B cell (primary cell): ENCODE results near the gene POU2AF2. TPM values are rescaled to one million over a fixed set of nuclear protein-coding genes. Genes with fewer than 3 reads are reported as not detected.

Experiments
- ATAC-seq: fragments of 200-7000 bp; cut with Tn5 transposase; one replicate; pipeline ENCODE4 v1.10.0; 2021; ENCODE audit warnings: low read depth, mild to moderate bottlenecking, moderate number of reproducible peaks, moderate library complexity
- CTCF ChIA-PET: fragments of 350-600 bp; sonication (Branson Sonifier 250); formaldehyde crosslinking; loops from one replicate; lab custom pipeline; 2021; ENCODE audit warnings: antibody characterized with exemption, inconsistent platforms; lab: Charles Lee
- POLR2A ChIA-PET: fragments of 350-600 bp; sonication (Branson Sonifier 250); formaldehyde crosslinking; loops from one replicate; lab custom pipeline; 2021; ENCODE audit warnings: antibody characterized with exemption; lab: Charles Lee
- DNase-seq: peaks from one replicate; pipeline ENCODE4 v3.0.0; 2013
- H2AFZ ChIP-seq: 2 replicates; pipeline ENCODE4 v1.6.1; 2012; ENCODE audit warnings: mild to moderate bottlenecking, low read depth, low read length; ENCODE audit not compliant: insufficient read depth, poor library complexity, severe bottlenecking
- H3K27ac ChIP-seq, 2 donors: 1 replicate in 1 of 2; 2 replicates in 1 of 2; pipeline ENCODE4 v1.5.1; 2012 to 2013; ENCODE audit warnings: low read length in 2 of 2, mild to moderate bottlenecking in 2 of 2, moderate library complexity in 1 of 2
- H3K27me3 ChIP-seq, 4 experiments: fragments of 200-600 bp in 1 of 4; sonication (generic) in 1 of 4; replicated peaks in 1 of 4; 1 replicate in 2 of 4; 2 replicates in 2 of 4; pipeline versions ENCODE4 v1.6.1 to v1.7.0; 2013 to 2016; ENCODE audit warnings: low read length in 3 of 4, mild to moderate bottlenecking in 2 of 4, mixed read lengths in 1 of 4, moderate library complexity in 1 of 4; ENCODE audit not compliant: insufficient read depth in 4 of 4, control insufficient read depth in 3 of 4; ENCODE audit errors: control extremely low read depth in 1 of 4
- H3K36me3 ChIP-seq, 2 experiments: replicated peaks in 1 of 2; 1 replicate in 1 of 2; 2 replicates in 1 of 2; pipeline versions ENCODE4 v1.6.1 to v1.7.1; 2013; ENCODE audit warnings: low read length in 1 of 2; ENCODE audit not compliant: insufficient read depth in 2 of 2, control insufficient read depth in 1 of 2; ENCODE audit errors: control extremely low read depth in 1 of 2, extremely low read depth in 1 of 2
- H3K4me1 ChIP-seq, 2 donors: fragments of 200-600 bp in 1 of 2; sonication (generic) in 1 of 2; 1 replicate in 1 of 2; 2 replicates in 1 of 2; pipeline versions ENCODE4 v1.5.1 to v1.6.1; 2013 to 2017; ENCODE audit warnings: low read length in 2 of 2; ENCODE audit not compliant: control insufficient read depth in 2 of 2, insufficient read depth in 2 of 2
- H3K4me2 ChIP-seq: replicated peaks from 2 replicates; pipeline ENCODE3; 2012; ENCODE audit warnings: mild to moderate bottlenecking, low read depth, low read length; ENCODE audit not compliant: poor library complexity, severe bottlenecking
- H3K4me3 ChIP-seq, 5 experiments: fragments of 200-600 bp in 1 of 5; sonication (generic) in 1 of 5; 1 replicate in 3 of 5; 2 replicates in 2 of 5; pipeline versions ENCODE4 v1.5.1 to v1.7.0; 2011 to 2016; ENCODE audit warnings: low read length in 4 of 5, mild to moderate bottlenecking in 4 of 5, low read depth in 2 of 5, control low read depth in 1 of 5, moderate library complexity in 1 of 5; ENCODE audit not compliant: insufficient read depth in 1 of 5; ENCODE audit errors: control extremely low read depth in 1 of 5, extremely low read depth in 1 of 5
- H3K79me2 ChIP-seq: fragments of 200-600 bp; sonication (generic); one replicate; pipeline ENCODE4 v1.6.0; 2016; ENCODE audit warnings: low read length; ENCODE audit not compliant: control insufficient read depth, insufficient read depth
- H3K9ac ChIP-seq: fragments of 200-600 bp; sonication (generic); 2 replicates; pipeline ENCODE4 v1.6.1; 2017; ENCODE audit warnings: mild to moderate bottlenecking, low read length, moderate library complexity
- H3K9me3 ChIP-seq, 3 donors: one replicate each; pipeline versions ENCODE4 v1.6.1 to v1.7.1; 2013; ENCODE audit warnings: low read length in 2 of 3; ENCODE audit not compliant: control insufficient read depth in 2 of 3, insufficient read depth in 1 of 3; ENCODE audit errors: control extremely low read depth in 1 of 3
- H4K20me1 ChIP-seq: 2 replicates; pipeline ENCODE4 v1.6.0; 2012; ENCODE audit warnings: mild to moderate bottlenecking, low read length; ENCODE audit not compliant: insufficient read depth, control insufficient read depth, poor library complexity, severe bottlenecking
- H3K27ac Mint-ChIP-seq: one replicate; pipeline ENCODE4 v1.8.0; 2021; ENCODE audit warnings: mixed read lengths
- H3K27me3 Mint-ChIP-seq: one replicate; pipeline ENCODE4 v1.8.0; 2021; ENCODE audit warnings: mixed read lengths
- H3K4me1 Mint-ChIP-seq: one replicate; pipeline ENCODE4 v1.8.0; 2021; ENCODE audit warnings: mixed read lengths
- H3K4me3 Mint-ChIP-seq: one replicate; pipeline ENCODE4 v1.8.0; 2021; ENCODE audit warnings: mixed read lengths
- H3K9me3 Mint-ChIP-seq: one replicate; pipeline ENCODE4 v1.8.0; 2022; ENCODE audit warnings: mixed read lengths; ENCODE audit not compliant: insufficient read depth
- EZH2 ChIP-seq: IDR thresholded peaks from 2 replicates; pipeline ENCODE4 v1.6.1; 2012; ENCODE audit warnings: borderline replicate concordance, low read depth, mild to moderate bottlenecking, moderate library complexity, low read length; ENCODE audit not compliant: insufficient read depth, poor library complexity, severe bottlenecking
- WGBS: methylation state at CpG from one replicate; pipeline ENCODE4 v1.1.5; 2013; ENCODE audit warnings: missing lambda C conversion rate; ENCODE audit not compliant: insufficient coverage; 5-methylcytosine and 5-hydroxymethylcytosine counted together
- intact Hi-C: fragments of 100-400 bp; cut with micrococcal nuclease; formaldehyde crosslinking; loops from one replicate; pipeline ENCODE4 v1.10.0; 2022
- polyA plus RNA-seq: library from polyadenylated mRNA; depleted of rRNA; stranded (reverse); fragments of >200 nt; gene quantifications from 2 replicates; pipeline ENCODE4 v1.2.3, GENCODE V29; 2012
- total RNA-seq, 2 donors: library from RNA; stranded (reverse); fragments of 120-200 nt in 1 of 2; gene quantifications; 1 replicate in 1 of 2; 2 replicates in 1 of 2; pipeline versions ENCODE4 v1.2.3 to v1.2.4, GENCODE V29; 2013 to 2022
- TF ChIP-seq, protein P1 (sequence below): fragments of 200-600 bp; IDR thresholded peaks from one replicate; pipeline ENCODE4 v1.8.0; 2022; ENCODE audit warnings: antibody characterized with exemption, mild to moderate bottlenecking

Gene POU2AF2
- total and polyA plus RNA-seq, 2 donors (not counting 1 experiment from before 2014, with no cell fraction given): not detected

DNA sequence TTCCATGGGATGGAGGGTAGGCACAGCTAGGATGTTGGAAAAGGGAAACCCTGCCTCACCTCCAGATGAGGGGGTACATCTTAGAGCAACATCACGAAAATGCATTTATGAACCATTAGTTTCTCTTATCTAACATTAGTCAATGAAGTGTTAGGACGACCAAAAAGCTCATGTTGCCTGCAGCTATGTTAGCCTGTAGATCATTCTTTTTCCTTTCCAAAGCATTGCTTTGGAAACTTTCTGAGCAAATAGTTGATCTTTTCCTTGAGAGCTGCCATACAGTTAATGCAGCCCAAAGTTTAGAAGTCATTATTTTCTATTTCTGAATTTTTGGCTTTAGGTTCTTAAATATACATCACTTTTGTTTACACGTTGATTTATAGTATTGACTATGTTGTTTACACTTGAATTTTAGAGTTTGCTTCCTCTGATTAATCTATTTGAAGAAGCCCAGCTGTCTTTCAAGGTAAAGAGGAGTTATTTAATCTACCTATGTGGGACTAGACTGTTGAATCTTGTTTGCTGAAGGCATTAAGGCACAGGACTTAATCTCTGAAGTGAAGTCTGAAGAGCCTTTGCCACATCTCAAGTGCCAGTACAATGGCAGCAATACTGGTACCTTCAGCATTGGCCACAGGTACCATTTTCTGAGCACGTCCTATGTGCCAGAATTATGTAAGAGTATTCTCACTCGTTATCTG, 63.8 kb downstream of the POU2AF2 start:
- Histone ChIP-seq H3K9me3 (peaks cover 0 to 4% (median 0%) of the 10 kb centered on the region in 3 donors), H3K36me3 (peaks cover 0 to 3% of the 10 kb centered on the region in 2 experiments), H3K9ac (no peak overlapping the region), H3K27me3 (peaks cover 0 to 4% (median 2%) of the 10 kb centered on the region in 4 experiments), H4K20me1 (no peaks in the 10 kb centered on the region), H3K4me2 (no peak overlapping the region), H3K4me3 (no peak overlapping the region), H3K27ac (no peak overlapping the region), H3K4me1 (no peaks in the 10 kb centered on the region), H3K79me2 (no peaks in the 10 kb centered on the region), H2AFZ (no peak overlapping the region)
- Mint-ChIP-seq H3K4me1 (no peaks in the 10 kb centered on the region), H3K9me3 (peaks cover 5% of the 10 kb centered on the region), H3K27ac (no peak overlapping the region), H3K27me3 (no peaks in the 10 kb centered on the region), H3K4me3 (no peak overlapping the region)
- ATAC-seq (no peak), DNase-seq (no peak)
- WGBS: no CpG with 5 or more reads among the region's 5 CpGs
- TF ChIP-seq EZH2: no peak
- TF ChIP-seq, protein P1, sequence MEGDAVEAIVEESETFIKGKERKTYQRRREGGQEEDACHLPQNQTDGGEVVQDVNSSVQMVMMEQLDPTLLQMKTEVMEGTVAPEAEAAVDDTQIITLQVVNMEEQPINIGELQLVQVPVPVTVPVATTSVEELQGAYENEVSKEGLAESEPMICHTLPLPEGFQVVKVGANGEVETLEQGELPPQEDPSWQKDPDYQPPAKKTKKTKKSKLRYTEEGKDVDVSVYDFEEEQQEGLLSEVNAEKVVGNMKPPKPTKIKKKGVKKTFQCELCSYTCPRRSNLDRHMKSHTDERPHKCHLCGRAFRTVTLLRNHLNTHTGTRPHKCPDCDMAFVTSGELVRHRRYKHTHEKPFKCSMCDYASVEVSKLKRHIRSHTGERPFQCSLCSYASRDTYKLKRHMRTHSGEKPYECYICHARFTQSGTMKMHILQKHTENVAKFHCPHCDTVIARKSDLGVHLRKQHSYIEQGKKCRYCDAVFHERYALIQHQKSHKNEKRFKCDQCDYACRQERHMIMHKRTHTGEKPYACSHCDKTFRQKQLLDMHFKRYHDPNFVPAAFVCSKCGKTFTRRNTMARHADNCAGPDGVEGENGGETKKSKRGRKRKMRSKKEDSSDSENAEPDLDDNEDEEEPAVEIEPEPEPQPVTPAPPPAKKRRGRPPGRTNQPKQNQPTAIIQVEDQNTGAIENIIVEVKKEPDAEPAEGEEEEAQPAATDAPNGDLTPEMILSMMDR: no peak
- ChIA-PET POLR2A (no interaction called here), CTCF (interaction anchor here (1.0 to 1.5 kb wide), 3 partner anchors 30 to 113 kb away, joined by 3 to 9 read pairs (median 3); partner anchors contain the start of gene POU2AF1)
- intact Hi-C loops: loop anchor here (5.0 kb wide), 1 partner anchor 38 kb away; no protein-coding TSS in a partner anchor

DNA sequence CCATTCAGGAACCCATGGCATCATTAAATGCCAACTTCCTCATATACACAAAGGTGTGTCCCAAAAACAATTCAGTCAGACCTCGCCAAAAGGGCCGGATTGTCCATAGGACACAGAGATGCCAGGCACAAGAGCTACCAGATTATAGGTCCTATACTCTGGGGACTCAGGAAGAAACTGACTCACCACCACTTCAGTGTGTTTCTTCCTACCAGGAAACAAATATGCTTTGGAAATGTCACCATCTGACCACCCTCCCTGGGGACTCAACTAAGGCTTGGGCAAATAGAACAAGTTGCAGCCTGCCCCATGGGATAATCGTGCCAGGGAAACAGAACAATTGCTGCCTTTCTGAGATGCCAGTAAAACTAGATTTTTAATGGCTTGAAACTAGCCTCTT, 64.6 kb downstream of the POU2AF2 start:
- Mint-ChIP-seq H3K4me3 (no peak overlapping the region), H3K27ac (no peak overlapping the region), H3K27me3 (no peaks in the 10 kb centered on the region), H3K4me1 (no peaks in the 10 kb centered on the region), H3K9me3 (peaks cover 5% of the 10 kb centered on the region)
- ATAC-seq (no peak), DNase-seq (no peak)
- Histone ChIP-seq H3K4me1 (no peaks in the 10 kb centered on the region), H3K4me2 (no peak overlapping the region), H4K20me1 (no peaks in the 10 kb centered on the region), H2AFZ (no peak overlapping the region), H3K9ac (no peak overlapping the region), H3K27ac (no peak overlapping the region), H3K4me3 (no peak overlapping the region), H3K27me3 (peaks cover 0 to 4% (median 2%) of the 10 kb centered on the region in 4 experiments), H3K36me3 (peaks cover 0 to 3% of the 10 kb centered on the region in 2 experiments), H3K9me3 (peaks cover 0 to 4% (median 0%) of the 10 kb centered on the region in 3 donors), H3K79me2 (no peaks in the 10 kb centered on the region)
- intact Hi-C loops: no loop called here
- WGBS: 88% methylated on average over 3 of the region's 3 CpGs
- ChIA-PET CTCF (interaction anchor here (0.6 to 1.5 kb wide), 4 partner anchors 26 to 113 kb away, joined by 3 to 9 read pairs (median 3); partner anchors contain the start of gene POU2AF1), POLR2A (no interaction called here)
- TF ChIP-seq EZH2: no peak
- TF ChIP-seq, protein P1: no peak
